Measurements from ENCODE around the gene MRPL19. TPM values are rescaled to one million over a fixed set of nuclear protein-coding genes. Genes with fewer than 3 reads are reported as not detected.

The MRPL19 gene
- total and polyA plus RNA-seq, 2 of the 13 experiments (the other 11 are each of a cell fraction or from before 2014, with no cell fraction given), result 43.2 to 163 TPM

DNA sequence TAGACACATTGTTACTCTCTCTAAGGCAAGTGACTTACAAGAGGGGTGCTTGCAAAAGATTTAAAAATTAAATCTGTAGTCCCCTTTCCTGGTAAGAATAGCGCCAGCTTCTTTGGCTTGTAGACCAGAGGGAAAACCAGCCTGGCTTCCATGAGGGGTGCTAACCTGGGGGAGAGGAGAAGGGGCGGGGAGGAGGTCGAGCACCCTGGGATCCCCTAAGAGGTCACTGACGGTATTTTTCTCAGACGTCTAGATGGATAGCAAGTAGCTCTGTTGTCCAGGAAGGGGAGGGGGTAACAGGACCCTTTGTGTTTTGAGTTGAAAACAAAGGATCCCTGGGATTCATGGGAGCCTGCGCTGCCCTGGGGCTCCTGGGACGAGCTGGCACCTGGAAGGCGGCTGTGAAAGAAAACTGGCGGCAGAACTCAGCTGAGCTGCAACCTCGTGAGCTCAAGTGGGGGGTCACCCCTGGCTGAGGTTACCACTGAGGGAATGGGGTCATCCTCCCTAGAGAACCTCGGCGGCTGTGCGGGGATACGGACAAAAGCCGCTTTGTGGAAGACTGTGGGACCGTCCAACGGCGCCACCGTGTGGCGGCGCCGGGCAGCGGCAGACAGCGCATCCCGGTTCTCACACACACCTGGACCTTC is 37.8 kb upstream of the MRPL19 start (continued):
- TF ChIP-seq, protein P1, sequence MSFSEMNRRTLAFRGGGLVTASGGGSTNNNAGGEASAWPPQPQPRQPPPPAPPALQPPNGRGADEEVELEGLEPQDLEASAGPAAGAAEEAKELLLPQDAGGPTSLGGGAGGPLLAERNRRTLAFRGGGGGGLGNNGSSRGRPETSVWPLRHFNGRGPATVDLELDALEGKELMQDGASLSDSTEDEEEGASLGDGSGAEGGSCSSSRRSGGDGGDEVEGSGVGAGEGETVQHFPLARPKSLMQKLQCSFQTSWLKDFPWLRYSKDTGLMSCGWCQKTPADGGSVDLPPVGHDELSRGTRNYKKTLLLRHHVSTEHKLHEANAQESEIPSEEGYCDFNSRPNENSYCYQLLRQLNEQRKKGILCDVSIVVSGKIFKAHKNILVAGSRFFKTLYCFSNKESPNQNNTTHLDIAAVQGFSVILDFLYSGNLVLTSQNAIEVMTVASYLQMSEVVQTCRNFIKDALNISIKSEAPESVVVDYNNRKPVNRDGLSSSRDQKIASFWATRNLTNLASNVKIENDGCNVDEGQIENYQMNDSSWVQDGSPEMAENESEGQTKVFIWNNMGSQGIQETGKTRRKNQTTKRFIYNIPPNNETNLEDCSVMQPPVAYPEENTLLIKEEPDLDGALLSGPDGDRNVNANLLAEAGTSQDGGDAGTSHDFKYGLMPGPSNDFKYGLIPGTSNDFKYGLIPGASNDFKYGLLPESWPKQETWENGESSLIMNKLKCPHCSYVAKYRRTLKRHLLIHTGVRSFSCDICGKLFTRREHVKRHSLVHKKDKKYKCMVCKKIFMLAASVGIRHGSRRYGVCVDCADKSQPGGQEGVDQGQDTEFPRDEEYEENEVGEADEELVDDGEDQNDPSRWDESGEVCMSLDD (CRISPR knock-in tag; IDR thresholded peaks at IDR 0.05; ENCODE audit: borderline replicate concordance), result peak; percentile 95
- TF ChIP-seq ARNTL (CRISPR knock-in tag; IDR thresholded peaks at IDR 0.05) (peak; percentile 61; the same call in 1 of the 2 replicates), SOX13 (IDR thresholded peaks at IDR 0.05) (no peak), SOX13 (CRISPR knock-in tag; conservative IDR thresholded peaks at IDR 0.05 in 1 of 2, IDR thresholded peaks at IDR 0.05 in 1 of 2) (peak in 1 of 2 experiments; percentile 45; a peak in 1 of 4 replicates), YEATS4 (CRISPR knock-in tag; IDR thresholded peaks at IDR 0.05; ENCODE audit: borderline replicate concordance) (peak; percentile 55; the same call in 1 of the 2 replicates), GABPB1 (CRISPR knock-in tag; IDR thresholded peaks at IDR 0.05) (peak; percentile 54; the same call in 1 of the 2 replicates), HDAC2 (CRISPR knock-in tag; IDR thresholded peaks at IDR 0.05) (peak; percentile 47; the same call in 1 of the 2 replicates), ZBTB38 (CRISPR knock-in tag; IDR thresholded peaks at IDR 0.05) (peak; percentile 57), ZSCAN21 (CRISPR knock-in tag; IDR thresholded peaks at IDR 0.05; ENCODE audit: borderline replicate concordance) (no peak), ZNF468 (CRISPR knock-in tag; IDR thresholded peaks at IDR 0.05) (no peak), TAF1 (CRISPR knock-in tag; IDR thresholded peaks at IDR 0.05) (no peak; the same call in 1 of the 2 replicates), ETV5 (CRISPR knock-in tag; IDR thresholded peaks at IDR 0.05; ENCODE audit: borderline replicate concordance) (peak; percentile 37; the same call in 1 of the 2 replicates), MED8 (CRISPR knock-in tag; IDR thresholded peaks at IDR 0.05; ENCODE audit: insufficient replicate concordance) (peak; percentile 59), ZNF224 (CRISPR knock-in tag; IDR thresholded peaks at IDR 0.05) (peak; percentile 81; the same call in 1 of the 2 replicates), PLRG1 (conservative IDR thresholded peaks at IDR 0.05) (no peak), HNRNPL (IDR thresholded peaks at IDR 0.05; ENCODE audit: low read depth, low read length) (no peak), ZNF143 (CRISPR knock-in tag; IDR thresholded peaks at IDR 0.05) (peak; percentile 23; the same call in 1 of the 2 replicates)
- TF ChIP-seq, protein P2, sequence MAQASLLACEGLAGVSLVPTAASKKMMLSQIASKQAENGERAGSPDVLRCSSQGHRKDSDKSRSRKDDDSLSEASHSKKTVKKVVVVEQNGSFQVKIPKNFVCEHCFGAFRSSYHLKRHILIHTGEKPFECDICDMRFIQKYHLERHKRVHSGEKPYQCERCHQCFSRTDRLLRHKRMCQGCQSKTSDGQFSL (CRISPR knock-in tag; IDR thresholded peaks at IDR 0.05), result peak; percentile 56; the same call in 1 of the 2 replicates
- TF ChIP-seq, protein P3, sequence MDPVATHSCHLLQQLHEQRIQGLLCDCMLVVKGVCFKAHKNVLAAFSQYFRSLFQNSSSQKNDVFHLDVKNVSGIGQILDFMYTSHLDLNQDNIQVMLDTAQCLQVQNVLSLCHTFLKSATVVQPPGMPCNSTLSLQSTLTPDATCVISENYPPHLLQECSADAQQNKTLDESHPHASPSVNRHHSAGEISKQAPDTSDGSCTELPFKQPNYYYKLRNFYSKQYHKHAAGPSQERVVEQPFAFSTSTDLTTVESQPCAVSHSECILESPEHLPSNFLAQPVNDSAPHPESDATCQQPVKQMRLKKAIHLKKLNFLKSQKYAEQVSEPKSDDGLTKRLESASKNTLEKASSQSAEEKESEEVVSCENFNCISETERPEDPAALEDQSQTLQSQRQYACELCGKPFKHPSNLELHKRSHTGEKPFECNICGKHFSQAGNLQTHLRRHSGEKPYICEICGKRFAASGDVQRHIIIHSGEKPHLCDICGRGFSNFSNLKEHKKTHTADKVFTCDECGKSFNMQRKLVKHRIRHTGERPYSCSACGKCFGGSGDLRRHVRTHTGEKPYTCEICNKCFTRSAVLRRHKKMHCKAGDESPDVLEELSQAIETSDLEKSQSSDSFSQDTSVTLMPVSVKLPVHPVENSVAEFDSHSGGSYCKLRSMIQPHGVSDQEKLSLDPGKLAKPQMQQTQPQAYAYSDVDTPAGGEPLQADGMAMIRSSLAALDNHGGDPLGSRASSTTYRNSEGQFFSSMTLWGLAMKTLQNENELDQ (CRISPR knock-in tag; IDR thresholded peaks at IDR 0.05; ENCODE audit: borderline replicate concordance), result no peak
- TF ChIP-seq, protein P4, sequence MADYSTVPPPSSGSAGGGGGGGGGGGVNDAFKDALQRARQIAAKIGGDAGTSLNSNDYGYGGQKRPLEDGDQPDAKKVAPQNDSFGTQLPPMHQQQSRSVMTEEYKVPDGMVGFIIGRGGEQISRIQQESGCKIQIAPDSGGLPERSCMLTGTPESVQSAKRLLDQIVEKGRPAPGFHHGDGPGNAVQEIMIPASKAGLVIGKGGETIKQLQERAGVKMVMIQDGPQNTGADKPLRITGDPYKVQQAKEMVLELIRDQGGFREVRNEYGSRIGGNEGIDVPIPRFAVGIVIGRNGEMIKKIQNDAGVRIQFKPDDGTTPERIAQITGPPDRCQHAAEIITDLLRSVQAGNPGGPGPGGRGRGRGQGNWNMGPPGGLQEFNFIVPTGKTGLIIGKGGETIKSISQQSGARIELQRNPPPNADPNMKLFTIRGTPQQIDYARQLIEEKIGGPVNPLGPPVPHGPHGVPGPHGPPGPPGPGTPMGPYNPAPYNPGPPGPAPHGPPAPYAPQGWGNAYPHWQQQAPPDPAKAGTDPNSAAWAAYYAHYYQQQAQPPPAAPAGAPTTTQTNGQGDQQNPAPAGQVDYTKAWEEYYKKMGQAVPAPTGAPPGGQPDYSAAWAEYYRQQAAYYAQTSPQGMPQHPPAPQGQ (CRISPR knock-in tag; IDR thresholded peaks at IDR 0.05; ENCODE audit: borderline replicate concordance), result 0 out of 2 replicates have a peak, but pooled peaks have one; percentile 54
- TF ChIP-seq, protein P5, sequence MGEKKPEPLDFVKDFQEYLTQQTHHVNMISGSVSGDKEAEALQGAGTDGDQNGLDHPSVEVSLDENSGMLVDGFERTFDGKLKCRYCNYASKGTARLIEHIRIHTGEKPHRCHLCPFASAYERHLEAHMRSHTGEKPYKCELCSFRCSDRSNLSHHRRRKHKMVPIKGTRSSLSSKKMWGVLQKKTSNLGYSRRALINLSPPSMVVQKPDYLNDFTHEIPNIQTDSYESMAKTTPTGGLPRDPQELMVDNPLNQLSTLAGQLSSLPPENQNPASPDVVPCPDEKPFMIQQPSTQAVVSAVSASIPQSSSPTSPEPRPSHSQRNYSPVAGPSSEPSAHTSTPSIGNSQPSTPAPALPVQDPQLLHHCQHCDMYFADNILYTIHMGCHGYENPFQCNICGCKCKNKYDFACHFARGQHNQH (CRISPR knock-in tag; IDR thresholded peaks at IDR 0.05), result 0 out of 2 replicates have a peak, but pooled peaks have one; percentile 42

All from HepG2 (cell line).